HepG2 (cell line): ENCODE measurements around the gene GOSR1. TPM values are rescaled to one million over a fixed set of nuclear protein-coding genes. Genes with fewer than 3 reads are reported as not detected.
A peak's percentile ranks its signal among the peaks of the same experiment; 100 is the strongest.

Source experiments
- ATF4 ChIP-seq, 2 experiments: fragments of 450-650 bp in 1 of 2; sonication (generic) in 1 of 2; formaldehyde crosslinking; IDR thresholded peaks; 2 replicates each; pipeline versions ENCODE4 v1.5.0 to v1.8.0; 2020 to 2022; ENCODE audit warnings: mild to moderate bottlenecking in 1 of 2, missing genetic modification reagents in 1 of 2
- CHD4 ChIP-seq: fragments of 200-600 bp; sonication (generic); IDR thresholded peaks from 2 replicates; pipeline ENCODE4 v1.7.0; 2017; ENCODE audit warnings: mild to moderate bottlenecking, low read length, borderline replicate concordance
- ELF3 ChIP-seq: IDR thresholded peaks from 2 replicates; pipeline ENCODE4 v1.6.1; 2016; ENCODE audit warnings: missing genetic modification reagents, missing compliant biosample characterization
- HNRNPL ChIP-seq: fragments of 200-400 bp; formaldehyde crosslinking; IDR thresholded peaks from 2 replicates; pipeline ENCODE4 v1.6.1; 2017; ENCODE audit warnings: mild to moderate bottlenecking, low read depth, low read length
- HOMEZ ChIP-seq: IDR thresholded peaks from 2 replicates; pipeline ENCODE4 v1.6.1; 2016; ENCODE audit warnings: low read depth
- IRF2 ChIP-seq: IDR thresholded peaks from 2 replicates; pipeline ENCODE4 v1.6.1; 2018; ENCODE audit warnings: missing genetic modification reagents, missing compliant biosample characterization
- STAG1 ChIP-seq: sonication (generic); formaldehyde crosslinking; IDR thresholded peaks from 2 replicates; pipeline ENCODE4 v1.4.0; 2020; ENCODE audit warnings: missing genetic modification reagents
- SYNCRIP ChIP-seq: fragments of 200-400 bp; formaldehyde crosslinking; IDR thresholded peaks from 2 replicates; pipeline ENCODE4 v1.6.1; 2018; ENCODE audit warnings: mild to moderate bottlenecking, low read depth, low read length; ENCODE audit not compliant: insufficient read depth
- TEAD3 ChIP-seq: optimal IDR thresholded peaks from 2 replicates; pipeline ENCODE3; 2016; ENCODE audit warnings: borderline replicate concordance
- ZNF33B ChIP-seq: sonication (generic); formaldehyde crosslinking; IDR thresholded peaks from 2 replicates; pipeline ENCODE4 v1.5.1; 2020; ENCODE audit warnings: mild to moderate bottlenecking, missing genetic modification reagents
- ZNF350 ChIP-seq: sonication (generic); formaldehyde crosslinking; IDR thresholded peaks from 2 replicates; pipeline ENCODE4 v1.4.0; 2020; ENCODE audit warnings: mild to moderate bottlenecking, low read depth, missing genetic modification reagents, borderline replicate concordance
- ZNF460 ChIP-seq: sonication (generic); formaldehyde crosslinking; IDR thresholded peaks from 2 replicates; pipeline ENCODE4 v1.5.1; 2020; ENCODE audit warnings: missing genetic modification reagents, mild to moderate bottlenecking, borderline replicate concordance
- ZNF468 ChIP-seq: sonication (generic); formaldehyde crosslinking; IDR thresholded peaks from 2 replicates; pipeline ENCODE4 v1.8.0; 2022; ENCODE audit warnings: mild to moderate bottlenecking, moderate library complexity, missing genetic modification reagents
- ZSCAN5A ChIP-seq: sonication (generic); formaldehyde crosslinking; IDR thresholded peaks from 2 replicates; pipeline ENCODE4 v1.8.0; 2022; ENCODE audit warnings: mild to moderate bottlenecking, missing genetic modification reagents, borderline replicate concordance
- polyA plus RNA-seq, 8 experiments: library from polyadenylated mRNA; depleted of rRNA in 3 of 8; stranded (reverse) in 7 of 8; unstranded in 1 of 8; fragments of >200 nt; fragmentation: Illumina TruSeq in 4 of 8; extraction: Trizol in 4 of 8; gene quantifications; 2 replicates each; pipeline versions ENCODE4 v1.2.1 to v1.2.3, GENCODE V29; 2011 to 2016; ENCODE audit warnings: low read depth in 4 of 8, missing spikeins in 1 of 8, mixed read lengths in 1 of 8; ENCODE audit not compliant: insufficient read depth in 1 of 8
- total RNA-seq, 5 experiments: library from RNA; depleted of rRNA; stranded (reverse); fragments of >200 nt; fragmentation: Illumina TruSeq; extraction: Trizol; gene quantifications; 2 replicates each; pipeline ENCODE4 v1.2.3, GENCODE V29; 2016; ENCODE audit warnings: low read depth in 1 of 5
- TF ChIP-seq, protein P1 (sequence below), 2 experiments: sonication (generic) in 1 of 2; formaldehyde crosslinking in 1 of 2; IDR thresholded peaks; 2 replicates each; pipeline versions ENCODE4 v1.4.0 to v1.6.1; 2016 to 2020; ENCODE audit warnings: borderline replicate concordance in 1 of 2, low read depth in 1 of 2, mild to moderate bottlenecking in 1 of 2, missing genetic modification reagents in 1 of 2
- TF ChIP-seq, protein P2 (sequence below): sonication (generic); formaldehyde crosslinking; IDR thresholded peaks from 2 replicates; pipeline ENCODE4 v1.5.1; 2020; ENCODE audit warnings: mild to moderate bottlenecking, moderate library complexity, missing genetic modification reagents

GOSR1 gene
- total and polyA plus RNA-seq, 2 of the 13 experiments (the other 11 are each of a cell fraction or from before 2014, with no cell fraction given) = 15.8 to 37.0 TPM

DNA sequence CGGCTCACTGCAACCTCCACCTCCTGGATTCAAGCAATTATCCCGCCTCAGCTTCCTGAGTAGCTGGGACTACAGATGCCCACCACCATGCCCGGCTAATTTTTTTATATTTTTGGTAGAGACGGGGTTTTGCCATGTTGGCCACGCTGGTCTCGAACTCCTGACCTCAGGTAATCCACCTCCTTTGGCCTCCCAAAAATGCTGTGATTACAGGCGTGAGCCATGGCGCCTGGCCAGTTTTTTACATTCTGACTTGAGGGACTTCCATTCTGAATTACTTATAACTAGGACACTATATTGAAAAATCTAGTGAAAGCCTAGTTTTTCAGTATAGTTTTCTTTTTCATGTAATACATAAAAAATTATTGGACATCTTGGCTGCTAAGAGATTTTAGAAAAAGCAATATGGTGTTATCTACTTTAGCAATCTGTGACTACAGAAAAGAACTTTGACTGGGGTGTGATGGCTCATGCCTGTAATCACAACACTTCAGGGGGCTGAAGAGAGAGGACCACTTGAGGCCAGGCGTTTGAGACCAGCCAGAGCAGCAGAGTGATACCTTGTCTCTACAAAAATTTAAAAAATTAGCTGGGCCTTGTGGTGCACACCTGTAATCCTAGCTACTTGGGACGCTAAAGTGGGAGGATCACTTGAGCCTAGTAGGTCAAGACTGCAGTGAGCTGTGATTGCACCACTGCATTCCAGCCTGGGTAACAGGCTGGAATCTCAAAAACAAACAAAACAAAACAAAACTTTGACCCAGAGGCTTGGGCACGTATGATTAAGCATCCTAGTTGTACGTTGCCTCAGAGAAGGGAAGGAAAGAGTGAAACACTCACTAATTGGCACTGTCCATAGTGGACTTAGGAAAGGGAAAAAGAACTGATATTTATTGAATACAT, 26.8 kb upstream of the GOSR1 start (continued):
- peak; percentile 56; the same call in 1 of the 2 replicates for TF ChIP-seq ZNF350 (CRISPR knock-in tag)
- peak; percentile 100 for TF ChIP-seq TEAD3
- TF ChIP-seq, protein P1, sequence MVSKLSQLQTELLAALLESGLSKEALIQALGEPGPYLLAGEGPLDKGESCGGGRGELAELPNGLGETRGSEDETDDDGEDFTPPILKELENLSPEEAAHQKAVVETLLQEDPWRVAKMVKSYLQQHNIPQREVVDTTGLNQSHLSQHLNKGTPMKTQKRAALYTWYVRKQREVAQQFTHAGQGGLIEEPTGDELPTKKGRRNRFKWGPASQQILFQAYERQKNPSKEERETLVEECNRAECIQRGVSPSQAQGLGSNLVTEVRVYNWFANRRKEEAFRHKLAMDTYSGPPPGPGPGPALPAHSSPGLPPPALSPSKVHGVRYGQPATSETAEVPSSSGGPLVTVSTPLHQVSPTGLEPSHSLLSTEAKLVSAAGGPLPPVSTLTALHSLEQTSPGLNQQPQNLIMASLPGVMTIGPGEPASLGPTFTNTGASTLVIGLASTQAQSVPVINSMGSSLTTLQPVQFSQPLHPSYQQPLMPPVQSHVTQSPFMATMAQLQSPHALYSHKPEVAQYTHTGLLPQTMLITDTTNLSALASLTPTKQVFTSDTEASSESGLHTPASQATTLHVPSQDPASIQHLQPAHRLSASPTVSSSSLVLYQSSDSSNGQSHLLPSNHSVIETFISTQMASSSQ (IDR thresholded peaks at IDR 0.05; ENCODE audit: low read depth) = 0 out of 2 replicates have a peak, but pooled peaks have one; percentile 21
- TF ChIP-seq, protein P1 (CRISPR knock-in tag; IDR thresholded peaks at IDR 0.05; ENCODE audit: borderline replicate concordance) = peak; percentile 47; the same call in 1 of the 2 replicates
- peak; percentile 67 for TF ChIP-seq ELF3 (CRISPR knock-in tag)
- TF ChIP-seq SYNCRIP = no peak
- no peak for TF ChIP-seq HNRNPL
- peak in 1 of 2 experiments; percentile 77; a peak in 2 of 4 replicates for TF ChIP-seq ATF4 (CRISPR knock-in tag; IDR thresholded peaks at IDR 0.05)
- TF ChIP-seq ZSCAN5A (CRISPR knock-in tag) = peak; percentile 59; the same call in 1 of the 2 replicates
- no peak for TF ChIP-seq ZNF33B (CRISPR knock-in tag)
- TF ChIP-seq ZNF468 (CRISPR knock-in tag) = no peak
- peak; percentile 91 for TF ChIP-seq HOMEZ (CRISPR knock-in tag)
- TF ChIP-seq, protein P2, sequence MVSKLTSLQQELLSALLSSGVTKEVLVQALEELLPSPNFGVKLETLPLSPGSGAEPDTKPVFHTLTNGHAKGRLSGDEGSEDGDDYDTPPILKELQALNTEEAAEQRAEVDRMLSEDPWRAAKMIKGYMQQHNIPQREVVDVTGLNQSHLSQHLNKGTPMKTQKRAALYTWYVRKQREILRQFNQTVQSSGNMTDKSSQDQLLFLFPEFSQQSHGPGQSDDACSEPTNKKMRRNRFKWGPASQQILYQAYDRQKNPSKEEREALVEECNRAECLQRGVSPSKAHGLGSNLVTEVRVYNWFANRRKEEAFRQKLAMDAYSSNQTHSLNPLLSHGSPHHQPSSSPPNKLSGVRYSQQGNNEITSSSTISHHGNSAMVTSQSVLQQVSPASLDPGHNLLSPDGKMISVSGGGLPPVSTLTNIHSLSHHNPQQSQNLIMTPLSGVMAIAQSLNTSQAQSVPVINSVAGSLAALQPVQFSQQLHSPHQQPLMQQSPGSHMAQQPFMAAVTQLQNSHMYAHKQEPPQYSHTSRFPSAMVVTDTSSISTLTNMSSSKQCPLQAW (CRISPR knock-in tag) = peak; percentile 70
- peak; percentile 29; the same call in 1 of the 2 replicates for TF ChIP-seq STAG1
- peak; percentile 83 for TF ChIP-seq IRF2 (CRISPR knock-in tag)
- TF ChIP-seq ZNF460 (CRISPR knock-in tag) = peak; percentile 92; the same call in 1 of the 2 replicates
- peak; percentile 72; the same call in 1 of the 2 replicates for TF ChIP-seq CHD4
